ENCODE measurements around the gene XPO6.

XPO6 gene

GRCh38 chr16:28158136-28158535, 53.6 kb downstream of the XPO6 start:
- no peak overlapping the region for H3K27ac ChIP-seq
- TF ChIP-seq, protein P1, sequence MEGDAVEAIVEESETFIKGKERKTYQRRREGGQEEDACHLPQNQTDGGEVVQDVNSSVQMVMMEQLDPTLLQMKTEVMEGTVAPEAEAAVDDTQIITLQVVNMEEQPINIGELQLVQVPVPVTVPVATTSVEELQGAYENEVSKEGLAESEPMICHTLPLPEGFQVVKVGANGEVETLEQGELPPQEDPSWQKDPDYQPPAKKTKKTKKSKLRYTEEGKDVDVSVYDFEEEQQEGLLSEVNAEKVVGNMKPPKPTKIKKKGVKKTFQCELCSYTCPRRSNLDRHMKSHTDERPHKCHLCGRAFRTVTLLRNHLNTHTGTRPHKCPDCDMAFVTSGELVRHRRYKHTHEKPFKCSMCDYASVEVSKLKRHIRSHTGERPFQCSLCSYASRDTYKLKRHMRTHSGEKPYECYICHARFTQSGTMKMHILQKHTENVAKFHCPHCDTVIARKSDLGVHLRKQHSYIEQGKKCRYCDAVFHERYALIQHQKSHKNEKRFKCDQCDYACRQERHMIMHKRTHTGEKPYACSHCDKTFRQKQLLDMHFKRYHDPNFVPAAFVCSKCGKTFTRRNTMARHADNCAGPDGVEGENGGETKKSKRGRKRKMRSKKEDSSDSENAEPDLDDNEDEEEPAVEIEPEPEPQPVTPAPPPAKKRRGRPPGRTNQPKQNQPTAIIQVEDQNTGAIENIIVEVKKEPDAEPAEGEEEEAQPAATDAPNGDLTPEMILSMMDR (conservative IDR thresholded peaks at IDR 0.05; ENCODE audit: low read depth), result no peak
- no peak for DNase-seq (ENCODE audit: low spot score)
- ChIA-PET POLR2A (ENCODE audit: low non-redundant PET) (no interaction called here), CTCF (no interaction called here)

- DNase-seq (ENCODE audit: low spot score), result no peak
- ChIA-PET POLR2A (ENCODE audit: low non-redundant PET) (no interaction called here), CTCF (interaction anchor here (0.6 kb wide), 1 partner anchor 27 kb away, joined by 5 read pairs; no protein-coding TSS in a partner anchor)
- TF ChIP-seq, protein P1 (conservative IDR thresholded peaks at IDR 0.05; ENCODE audit: low read depth), result no peak
- no peak overlapping the region for H3K27ac ChIP-seq
Measured at GRCh38 chr16:28156056-28156680, 55.6 kb downstream of the XPO6 start.

- ChIA-PET POLR2A (ENCODE audit: low non-redundant PET) (no interaction called here), CTCF (interaction anchor here (0.5 to 0.6 kb wide), 2 partner anchors 18 to 56 kb away, joined by 3 to 5 read pairs; no protein-coding TSS in a partner anchor)
Measured at GRCh38 chr16:28155293-28155692, 56.5 kb downstream of the XPO6 start.

DNA sequence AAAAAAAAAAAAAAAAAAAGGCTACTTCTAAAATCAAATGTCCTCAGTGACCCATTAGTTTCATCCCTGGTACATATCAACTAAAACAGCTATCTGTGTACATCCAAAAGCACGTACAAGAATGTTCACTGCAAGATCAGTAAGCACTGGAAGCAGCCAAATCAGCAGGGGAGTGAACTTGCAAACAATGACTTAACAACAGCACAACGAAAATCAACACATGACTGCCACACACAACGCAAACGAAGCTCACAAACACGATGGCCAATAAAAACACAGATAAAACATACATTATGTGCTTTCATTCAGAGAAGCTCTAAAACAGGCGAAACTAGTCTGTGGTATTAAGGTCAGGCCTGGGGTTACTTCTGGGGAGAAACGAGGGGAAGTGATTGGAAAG, 60.6 kb downstream of the XPO6 start:
- ChIA-PET CTCF (no interaction called here), POLR2A (ENCODE audit: low non-redundant PET) (no interaction called here)
- TF ChIP-seq, protein P1 (conservative IDR thresholded peaks at IDR 0.05; ENCODE audit: low read depth), result no peak
- no peak for DNase-seq (ENCODE audit: low spot score)
- no peak overlapping the region for H3K27ac ChIP-seq

More at GRCh38 chr16:28155293-28155692, 56.5 kb downstream of the XPO6 start:
- H3K27ac ChIP-seq, result no peak overlapping the region
- TF ChIP-seq, protein P1 (conservative IDR thresholded peaks at IDR 0.05; ENCODE audit: low read depth), result no peak
- no peak for DNase-seq (ENCODE audit: low spot score)

- no peak overlapping the region for H3K27ac ChIP-seq
- POLR2A ChIA-PET (ENCODE audit: low non-redundant PET), result no interaction called here
- CTCF ChIA-PET, result no interaction called here
- TF ChIP-seq, protein P1 (conservative IDR thresholded peaks at IDR 0.05; ENCODE audit: low read depth), result no peak
- no peak for DNase-seq (ENCODE audit: low spot score)
Measured at GRCh38 chr16:28149011-28149888, 62.5 kb downstream of the XPO6 start.

GRCh38 chr16:28146536-28146935, 65.2 kb downstream of the XPO6 start:
- ChIA-PET POLR2A (ENCODE audit: low non-redundant PET) (no interaction called here), CTCF (interaction anchor here (0.6 kb wide), 1 partner anchor 18 kb away, joined by 7 read pairs; no protein-coding TSS in a partner anchor)
- no peak overlapping the region for H3K27ac ChIP-seq
- TF ChIP-seq, protein P1 (conservative IDR thresholded peaks at IDR 0.05; ENCODE audit: low read depth), result no peak
- DNase-seq (ENCODE audit: low spot score), result no peak

Data from RWPE1 (cell line).